ENCODE measurements around the gene PNMA8C.
"Not testable (repeated sequence)": the region's sequence is repeated elsewhere in the genome, so short reads cannot be mapped to it uniquely, and the experiment has no call there.

The PNMA8C gene

GRCh38 chr19:46412650-46413261 is 16.0 kb downstream of the PNMA8C start:
- no peak for FAIRE-seq
- DNase-seq (ENCODE audit: insufficient read length, low spot score) = no peak

DNA sequence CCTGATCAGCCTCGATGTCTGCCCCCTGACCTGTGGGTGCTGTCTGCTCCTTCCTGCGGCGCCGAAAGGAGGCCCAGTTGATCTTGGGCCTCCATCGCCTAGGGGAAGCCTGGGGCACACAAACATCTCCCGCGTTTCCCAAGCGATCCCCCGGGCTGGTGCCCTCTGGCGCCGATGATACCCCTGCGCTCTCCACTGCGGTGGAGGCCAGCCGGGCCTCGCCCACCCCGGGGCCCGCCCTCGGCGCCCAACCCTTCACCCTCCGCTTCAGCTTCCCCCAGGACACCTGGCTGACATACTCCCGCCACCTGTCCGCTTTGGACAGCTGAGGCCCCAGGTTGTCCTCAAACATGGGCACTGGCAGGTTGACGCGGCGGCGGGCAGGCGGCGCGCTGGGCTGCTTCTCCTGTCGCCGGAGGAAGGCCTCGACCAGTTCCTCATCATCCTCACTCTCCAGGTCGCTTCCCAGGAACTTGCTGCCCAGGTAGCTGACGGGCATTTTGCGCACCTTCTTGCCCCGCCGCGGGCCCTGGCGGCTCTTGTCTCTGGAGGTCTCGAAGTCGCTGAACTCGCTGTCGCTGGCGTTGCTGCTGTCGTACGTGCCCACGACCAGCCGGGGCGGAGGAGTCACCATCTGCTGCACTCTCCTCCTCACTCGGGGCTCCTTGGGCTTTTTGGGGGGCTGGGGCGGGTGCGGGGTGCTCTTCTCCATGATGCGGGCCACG is 16.6 kb downstream of the PNMA8C start:
- DNase-seq (ENCODE audit: insufficient read length, low spot score) = no peak

GRCh38 chr19:46411088-46411924 is 17.4 kb downstream of the PNMA8C start:
- FAIRE-seq = no peak
- DNase-seq (ENCODE audit: insufficient read length, low spot score) = no peak

More for the DNA sequence above, 16.6 kb downstream of the PNMA8C start:
- FAIRE-seq = no peak

GRCh38 chr19:46410205-46411087 is 18.3 kb downstream of the PNMA8C start:
- DNase-seq (ENCODE audit: insufficient read length, low spot score) (no peak), FAIRE-seq (no peak)

- DNase-seq (ENCODE audit: insufficient read length, low spot score) (no peak), FAIRE-seq (no peak)
Observed at GRCh38 chr19:46409191-46409590, 19.5 kb downstream of the PNMA8C start.

- DNase-seq (ENCODE audit: insufficient read length, low spot score) (no peak), FAIRE-seq (no peak)
Observed at GRCh38 chr19:46408664-46409039, 20.1 kb downstream of the PNMA8C start.

GRCh38 chr19:46407856-46408663 is 20.7 kb downstream of the PNMA8C start:
- DNase-seq (ENCODE audit: insufficient read length, low spot score) = no peak
- FAIRE-seq = peak; percentile 13

DNA sequence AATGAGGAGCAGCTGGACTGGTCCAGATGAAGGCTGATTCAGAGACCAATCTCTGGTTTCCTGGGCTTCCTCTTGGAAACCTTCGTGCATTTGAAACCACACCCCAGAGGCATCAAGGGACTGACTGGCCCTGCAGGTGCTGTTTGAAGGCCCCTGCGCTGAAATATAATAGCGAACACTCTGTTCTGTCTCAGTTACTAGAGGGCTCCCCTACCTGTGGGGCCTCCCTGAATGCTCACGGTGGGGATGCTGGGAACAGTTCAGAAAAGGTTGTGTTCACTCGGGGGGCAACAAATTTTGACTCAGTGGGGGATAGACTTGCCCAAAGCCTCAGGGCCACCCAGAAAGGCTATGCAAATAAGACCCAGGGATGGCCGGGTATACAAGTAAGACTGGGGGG is 21.8 kb downstream of the PNMA8C start:
- FAIRE-seq (no peak), DNase-seq (ENCODE audit: insufficient read length, low spot score) (no peak)

GRCh38 chr19:46404753-46405468 is 23.8 kb downstream of the PNMA8C start:
- no peak for DNase-seq (ENCODE audit: insufficient read length, low spot score)
- FAIRE-seq = no peak

DNA sequence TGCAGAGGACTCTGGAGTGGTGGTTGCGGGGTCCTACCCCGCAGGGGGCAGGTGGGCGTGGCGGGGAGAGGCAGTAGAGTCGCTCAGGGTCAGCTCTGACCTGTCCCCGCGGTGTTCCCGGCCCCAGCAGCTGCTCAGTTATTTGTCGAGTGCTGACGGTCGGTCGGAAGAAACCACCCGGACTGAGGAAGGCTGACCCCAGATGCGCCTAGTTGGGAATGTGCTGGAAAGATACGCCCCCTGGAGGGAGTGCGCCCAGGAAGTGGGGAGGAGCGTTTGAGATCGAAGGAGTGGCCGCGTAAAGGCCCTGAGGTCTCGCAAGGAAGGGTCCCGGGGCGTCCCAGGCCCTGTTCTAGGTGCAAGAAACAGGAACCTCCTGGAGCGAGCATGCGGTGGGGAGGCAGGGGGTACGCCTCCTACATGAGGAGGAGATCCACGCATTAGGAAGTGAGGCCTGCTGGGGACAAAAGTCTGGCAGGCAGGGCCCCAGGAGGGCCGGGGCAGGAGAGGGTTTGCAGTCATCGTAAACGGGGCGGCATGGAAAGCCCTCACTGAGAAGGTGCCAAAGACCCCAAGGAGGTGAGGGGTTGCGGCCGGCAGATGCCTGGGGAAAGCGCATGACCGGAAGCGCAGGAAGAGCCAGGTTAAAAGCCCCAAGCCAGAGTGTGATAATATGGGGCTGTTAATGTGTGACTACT is 24.5 kb downstream of the PNMA8C start:
- DNase-seq (ENCODE audit: insufficient read length, low spot score) (no peak), FAIRE-seq (no peak)

- DNase-seq (ENCODE audit: insufficient read length, low spot score) (no peak), FAIRE-seq (no peak)
Observed at GRCh38 chr19:46402725-46403124, 26.0 kb downstream of the PNMA8C start.

DNA sequence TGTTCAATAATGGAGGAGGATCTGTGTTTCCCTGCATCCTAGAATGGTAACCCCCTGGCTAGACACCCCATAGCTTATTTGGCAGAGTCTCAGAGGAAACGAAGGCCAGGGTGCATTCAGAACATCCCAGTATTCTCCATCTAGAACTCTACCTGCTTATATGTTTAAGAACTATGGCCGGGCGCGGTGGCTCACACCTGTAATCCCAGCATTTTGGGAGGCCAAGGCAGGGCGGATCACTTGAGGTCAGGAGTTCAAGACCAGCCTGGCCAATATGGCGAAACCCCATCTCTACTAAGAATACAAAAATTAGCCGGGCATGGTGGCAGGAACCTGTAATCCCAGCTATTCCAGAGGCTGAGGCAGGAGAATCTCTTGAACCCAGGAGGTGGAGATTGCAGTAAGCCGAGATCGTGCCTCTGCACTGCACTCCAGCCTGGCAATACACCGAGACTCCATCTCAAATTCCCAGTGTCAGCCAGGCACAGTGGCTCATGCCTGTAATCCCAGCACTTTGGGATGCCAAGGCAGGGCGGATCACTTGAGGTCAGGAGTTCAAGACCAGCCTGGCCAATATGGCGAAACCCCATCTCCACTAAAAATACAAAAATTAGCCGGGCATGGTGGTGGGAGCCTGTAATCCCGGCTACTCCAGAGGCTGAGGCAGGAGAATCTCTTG is 30.8 kb downstream of the PNMA8C start:
- DNase-seq (ENCODE audit: insufficient read length, low spot score); FAIRE-seq: not testable (repeated sequence)

DNA sequence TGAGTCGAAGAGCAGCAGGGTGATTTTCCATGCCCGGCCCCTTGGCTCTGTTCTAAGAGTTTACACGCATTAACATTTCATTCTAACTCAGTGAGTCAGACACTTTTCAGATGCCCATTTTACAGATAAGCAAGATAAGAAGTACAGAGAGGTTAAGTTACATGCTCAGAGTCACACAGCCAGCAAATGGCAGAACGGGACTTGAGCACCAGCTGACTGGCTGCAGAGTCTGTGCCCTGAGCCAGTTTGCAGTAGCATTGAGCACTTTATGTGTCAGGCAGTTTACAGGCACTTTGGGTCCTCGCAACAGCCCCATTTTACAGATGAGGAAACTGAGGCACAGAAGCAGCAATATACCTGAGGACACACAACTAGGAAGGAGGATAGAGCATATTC is 34.3 kb downstream of the PNMA8C start:
- DNase-seq (ENCODE audit: insufficient read length, low spot score) (no peak), FAIRE-seq (no peak)

GRCh38 chr19:46393456-46394401 is 35.0 kb downstream of the PNMA8C start:
- DNase-seq (ENCODE audit: insufficient read length, low spot score) (no peak), FAIRE-seq (no peak)

DNA sequence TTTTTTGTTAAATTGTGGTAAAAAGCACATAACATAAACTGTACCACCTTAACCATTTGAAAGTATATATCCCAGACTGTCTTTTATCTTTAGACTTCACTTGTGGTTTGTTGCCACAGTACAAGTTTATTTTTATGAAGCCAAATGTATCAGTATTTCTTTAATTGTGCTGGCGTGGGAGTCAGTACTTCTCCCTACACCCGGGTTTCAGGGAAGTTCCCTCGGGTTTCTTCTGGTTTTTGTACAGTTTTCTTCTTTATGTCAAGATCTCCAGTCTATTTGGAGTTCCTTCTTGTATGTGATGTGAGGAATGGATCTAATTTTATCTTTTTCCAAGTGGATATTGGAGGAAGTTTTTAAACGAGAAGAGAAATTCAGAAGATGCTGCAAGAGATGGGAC is 35.9 kb downstream of the PNMA8C start:
- no peak for FAIRE-seq
- DNase-seq (ENCODE audit: insufficient read length, low spot score) = no peak

- no peak for FAIRE-seq
Observed at GRCh38 chr19:46392252-46392801, 36.4 kb downstream of the PNMA8C start.

More at GRCh38 chr19:46392252-46392801, 36.4 kb downstream of the PNMA8C start:
- no peak for DNase-seq (ENCODE audit: insufficient read length, low spot score)

All from HTR-8/SVneo (cell line).